ENCODE measurements around the gene ARAP3.

GRCh38 chr5:141608046-141608445 is 74.0 kb downstream of the ARAP3 start:
- TF ChIP-seq CTCF (conservative IDR thresholded peaks at IDR 0.05) (no peak), ZFX (IDR thresholded peaks at IDR 0.05) (no peak)

All from C4-2B (cell line).